ENCODE measurements around the gene CACNA1F. TPM values are rescaled to one million over a fixed set of nuclear protein-coding genes. Genes with fewer than 3 reads are reported as not detected.

The CACNA1F gene
- total RNA-seq, 2 experiments from 2014 or later = 0.11 to 0.18 TPM

- no peaks in the 10 kb centered on the region for H3K9me3 Mint-ChIP-seq (ENCODE audit: insufficient read depth)
- H3K27ac Mint-ChIP-seq = peak overlapping the region; percentile 99
Observed at GRCh38 chrX:49269010-49269766, 36.0 kb upstream of the CACNA1F start.

DNA sequence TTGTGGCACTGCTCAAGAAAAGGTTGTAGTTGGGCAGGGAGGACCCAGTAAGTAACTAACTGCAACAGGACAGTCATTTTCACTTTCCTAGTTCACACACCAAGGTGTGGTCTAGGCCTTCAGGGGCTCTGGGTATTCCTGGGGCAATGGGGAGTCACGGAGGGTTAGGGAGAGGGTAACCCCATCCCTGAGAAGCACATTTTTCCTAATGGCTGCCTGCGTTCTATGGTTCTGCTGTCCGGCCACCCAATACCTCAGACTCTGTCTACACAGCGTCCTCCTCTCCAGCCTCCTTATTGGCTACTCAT lies 35.5 kb upstream of the CACNA1F start:
- no peaks in the 10 kb centered on the region for H3K9me3 Mint-ChIP-seq (ENCODE audit: insufficient read depth)
- ChIA-PET CTCF (interaction anchor here (0.9 to 2.5 kb wide), 3 partner anchors 41 to 113 kb away, joined by 3 to 11 read pairs (median 3); no protein-coding TSS in a partner anchor), POLR2A (interaction anchor here (0.7 to 1.6 kb wide), 5 partner anchors 9 to 33 kb away, joined by 3 to 10 read pairs (median 7); partner anchors contain the start of gene CCDC22)
- H3K36me3 Mint-ChIP-seq (ENCODE audit: low read depth) = peaks cover 12% of the 10 kb centered on the region
- no peaks in the 10 kb centered on the region for H3K27me3 Mint-ChIP-seq (ENCODE audit: low read depth)
- ATAC-seq = no peak
- peak overlapping the region; percentile 82 for H3K4me3 Mint-ChIP-seq
- peaks cover 56% of the 10 kb centered on the region for H3K4me1 Mint-ChIP-seq (ENCODE audit: low read depth)
- H3K27ac Mint-ChIP-seq = peak overlapping the region; percentile 99
- DNase-seq = no peak

More at GRCh38 chrX:49269010-49269766, 36.0 kb upstream of the CACNA1F start:
- ChIA-PET CTCF (interaction anchor here (0.9 to 2.5 kb wide), 3 partner anchors 40 to 113 kb away, joined by 3 to 11 read pairs (median 3); no protein-coding TSS in a partner anchor), POLR2A (interaction anchor here (0.7 to 1.6 kb wide), 5 partner anchors 10 to 34 kb away, joined by 3 to 10 read pairs (median 7); partner anchors contain the start of gene CCDC22)
- H3K36me3 Mint-ChIP-seq (ENCODE audit: low read depth) = peaks cover 12% of the 10 kb centered on the region
- H3K4me3 Mint-ChIP-seq = peak overlapping the region; percentile 82
- H3K4me1 Mint-ChIP-seq (ENCODE audit: low read depth) = peaks cover 56% of the 10 kb centered on the region
- no peaks in the 10 kb centered on the region for H3K27me3 Mint-ChIP-seq (ENCODE audit: low read depth)
- DNase-seq (peak; percentile 96), ATAC-seq (peak; percentile 86)

DNA sequence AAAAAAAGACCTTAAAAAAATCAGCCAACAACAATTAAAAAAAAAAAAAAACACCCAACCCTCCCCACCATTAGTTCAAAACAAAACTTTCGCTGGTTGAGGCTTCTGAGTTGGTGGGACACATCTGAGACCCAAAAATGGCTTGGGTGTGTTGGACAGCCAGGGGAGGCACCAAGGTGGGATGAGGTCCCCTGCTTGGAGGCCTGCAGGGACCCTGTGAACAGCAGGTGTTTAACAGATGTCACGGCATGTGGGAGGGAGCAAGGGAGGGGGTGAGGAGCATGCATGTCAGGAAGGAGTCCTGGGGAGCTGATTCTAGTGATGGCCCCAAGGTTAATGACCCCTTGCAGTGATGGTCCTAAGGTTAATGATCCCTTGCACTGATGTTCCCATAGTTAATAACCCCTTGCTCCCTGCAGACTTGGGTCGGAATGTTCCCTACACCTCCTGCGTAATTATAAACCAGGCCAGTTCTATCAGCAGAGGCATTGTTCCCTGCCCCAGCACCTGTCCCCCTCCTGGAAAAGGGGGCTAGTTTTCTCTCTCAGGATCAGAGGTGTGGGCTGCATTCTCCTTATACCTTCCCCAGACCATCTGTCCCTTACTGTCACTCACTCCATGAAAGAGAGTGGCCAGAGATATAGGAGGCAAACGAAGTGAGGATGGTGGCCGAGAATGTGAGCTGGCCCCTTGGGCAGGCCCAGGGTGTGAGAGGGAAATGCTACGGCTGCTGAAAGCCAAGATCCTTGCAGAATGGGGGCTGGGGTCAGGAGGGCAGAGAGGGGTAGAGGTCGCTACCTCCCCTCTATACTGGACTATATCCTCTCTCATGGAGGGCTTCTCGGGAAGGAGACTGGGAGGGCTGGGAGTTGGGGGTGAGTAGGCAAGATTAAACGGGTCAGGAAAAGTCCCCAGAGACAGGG lies 33.6 kb upstream of the CACNA1F start:
- CTCF ChIA-PET = interaction anchor here (2.5 kb wide), 1 partner anchor 74 kb away, joined by 11 read pairs; no protein-coding TSS in a partner anchor
- Mint-ChIP-seq H3K27me3 (ENCODE audit: low read depth) (no peaks in the 10 kb centered on the region), H3K9me3 (ENCODE audit: insufficient read depth) (no peaks in the 10 kb centered on the region), H3K36me3 (ENCODE audit: low read depth) (peaks cover 13% of the 10 kb centered on the region), H3K4me1 (ENCODE audit: low read depth) (peaks cover 51% of the 10 kb centered on the region), H3K27ac (peak overlapping the region; percentile 39), H3K4me3 (no peak overlapping the region)
- POLR2A ChIA-PET = interaction anchor here (1.2 kb wide), 1 partner anchor 76 kb away, joined by 6 read pairs; no protein-coding TSS in a partner anchor
- DNase-seq = no peak
- no peak for ATAC-seq

DNA sequence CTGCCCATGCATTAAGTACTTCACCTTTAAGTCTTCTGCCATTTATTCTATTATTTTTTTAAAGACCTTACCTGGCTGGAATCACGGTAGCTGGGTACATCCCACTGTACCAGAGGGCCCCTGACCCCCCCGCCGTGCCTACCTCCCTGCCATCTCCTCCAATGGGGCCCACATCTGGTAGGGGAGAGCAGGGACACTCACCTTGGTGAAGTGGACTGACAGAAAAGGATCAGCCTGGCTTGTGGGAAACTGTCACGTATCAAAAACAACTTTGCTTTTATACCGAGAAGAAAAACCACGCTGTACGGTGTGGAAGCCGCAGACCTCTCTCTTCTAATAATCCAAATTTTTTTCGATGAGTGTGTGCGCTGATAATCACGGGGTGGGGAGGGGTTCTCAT lies 31.3 kb upstream of the CACNA1F start, which contains the start of gene FOXP3:
FOXP3 (minus strand) TSS at position 251 of the 400 bp plus-strand sequence. CDS start 6,205 bp downstream, outside the sequence.
- ChIA-PET CTCF (no interaction called here), POLR2A (interaction anchor here (0.6 kb wide), 1 partner anchor 8 kb away, joined by 3 read pairs; no protein-coding TSS in a partner anchor)
- DNase-seq (no peak), ATAC-seq (no peak)
- H3K27me3 Mint-ChIP-seq (ENCODE audit: low read depth) = no peaks in the 10 kb centered on the region
- no peaks in the 10 kb centered on the region for H3K9me3 Mint-ChIP-seq (ENCODE audit: insufficient read depth)
- H3K27ac Mint-ChIP-seq = peak within 1 kb of the TSS; percentile 68
- H3K4me3 Mint-ChIP-seq = peak within 1 kb of the TSS; percentile 73
- H3K4me1 Mint-ChIP-seq (ENCODE audit: low read depth) = peaks cover 47% of the 10 kb centered on the region
- H3K36me3 Mint-ChIP-seq (ENCODE audit: low read depth) = peaks cover 3% of the 10 kb centered on the region

DNA sequence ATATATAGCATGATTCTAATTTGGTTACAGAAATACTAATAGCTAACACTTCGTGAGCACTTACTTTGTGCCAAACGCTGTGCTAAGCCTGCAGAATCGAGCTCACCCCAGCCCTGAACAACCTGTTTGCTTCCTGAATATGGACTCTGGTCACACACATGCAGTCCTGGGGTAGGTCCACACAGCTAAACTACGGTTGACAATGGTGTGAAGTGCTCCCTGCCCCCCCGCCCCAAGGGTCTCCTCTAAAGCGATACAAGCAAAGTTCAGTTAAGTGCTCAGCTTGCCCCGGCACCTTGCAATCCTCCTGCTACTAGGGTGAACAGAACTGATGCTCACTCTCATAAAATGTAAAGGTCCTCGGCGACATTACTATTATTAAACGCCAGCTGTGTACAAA lies 30.5 kb upstream of the CACNA1F start:
- no peaks in the 10 kb centered on the region for H3K9me3 Mint-ChIP-seq (ENCODE audit: insufficient read depth)
- peaks cover 52% of the 10 kb centered on the region for H3K4me1 Mint-ChIP-seq (ENCODE audit: low read depth)
- ChIA-PET CTCF (interaction anchor here (1.2 kb wide), 1 partner anchor 73 kb away, joined by 3 read pairs; no protein-coding TSS in a partner anchor), POLR2A (interaction anchor here (0.6 to 1.0 kb wide), 4 partner anchors 9 to 90 kb away, joined by 3 to 4 read pairs (median 3); no protein-coding TSS in a partner anchor)
- ATAC-seq (no peak), DNase-seq (no peak)
- H3K27ac Mint-ChIP-seq = peak overlapping the region; percentile 61
- H3K27me3 Mint-ChIP-seq (ENCODE audit: low read depth) = no peaks in the 10 kb centered on the region
- peak overlapping the region; percentile 73 for H3K4me3 Mint-ChIP-seq
- H3K36me3 Mint-ChIP-seq (ENCODE audit: low read depth) = peaks cover 6% of the 10 kb centered on the region

- Mint-ChIP-seq H3K4me3 (peak overlapping the region; percentile 73), H3K27ac (no peak overlapping the region), H3K27me3 (ENCODE audit: low read depth) (no peaks in the 10 kb centered on the region), H3K9me3 (ENCODE audit: insufficient read depth) (no peaks in the 10 kb centered on the region), H3K36me3 (ENCODE audit: low read depth) (peaks cover 6% of the 10 kb centered on the region), H3K4me1 (ENCODE audit: low read depth) (peaks cover 51% of the 10 kb centered on the region)
- ChIA-PET POLR2A (interaction anchor here (1.0 kb wide), 1 partner anchor 11 kb away, joined by 4 read pairs; no protein-coding TSS in a partner anchor), CTCF (interaction anchor here (1.2 kb wide), 1 partner anchor 72 kb away, joined by 3 read pairs; no protein-coding TSS in a partner anchor)
- DNase-seq (no peak), ATAC-seq (no peak)
Observed at GRCh38 chrX:49262603-49263002, 29.5 kb upstream of the CACNA1F start.

DNA sequence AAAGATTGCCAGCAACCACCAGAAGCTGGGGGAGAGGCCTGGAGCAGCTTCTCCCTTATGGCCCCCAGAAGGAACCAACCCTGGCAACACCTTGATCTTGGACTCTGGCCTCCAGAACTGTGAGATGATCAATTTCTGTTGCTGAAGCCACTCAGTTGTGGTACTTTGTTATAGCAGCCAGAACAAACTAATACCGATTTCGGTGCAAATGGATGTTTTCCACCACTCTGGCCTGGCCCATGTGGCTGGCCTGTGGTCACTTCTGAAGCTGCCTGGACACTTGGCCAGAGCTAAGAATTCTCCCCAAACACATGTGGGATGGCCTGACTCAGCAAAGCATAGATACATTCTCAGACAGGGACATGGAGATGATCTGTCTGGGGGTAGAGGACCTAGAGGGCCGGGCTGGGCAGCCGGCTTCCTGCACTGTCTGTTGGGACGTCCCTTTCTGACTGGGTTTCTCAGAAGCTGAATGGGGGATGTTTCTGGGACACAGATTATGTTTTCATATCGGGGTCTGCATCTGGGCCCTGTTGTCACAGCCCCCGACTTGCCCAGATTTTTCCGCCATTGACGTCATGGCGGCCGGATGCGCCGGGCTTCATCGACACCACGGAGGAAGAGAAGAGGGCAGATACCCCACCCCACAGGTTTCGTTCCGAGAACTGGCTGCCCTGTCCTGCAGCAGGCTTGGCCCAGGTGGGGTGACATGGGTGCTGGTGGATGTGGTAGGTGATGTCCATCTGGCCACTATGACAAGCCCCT lies 27.3 kb upstream of the CACNA1F start:
- Mint-ChIP-seq H3K27me3 (ENCODE audit: low read depth) (no peaks in the 10 kb centered on the region), H3K9me3 (ENCODE audit: insufficient read depth) (no peaks in the 10 kb centered on the region), H3K36me3 (ENCODE audit: low read depth) (peaks cover 6% of the 10 kb centered on the region), H3K4me3 (no peak overlapping the region), H3K27ac (no peak overlapping the region), H3K4me1 (ENCODE audit: low read depth) (peaks cover 50% of the 10 kb centered on the region)
- no peak for DNase-seq
- ChIA-PET CTCF (no interaction called here), POLR2A (interaction anchor here (1.7 kb wide), 1 partner anchor 8 kb away, joined by 10 read pairs; no protein-coding TSS in a partner anchor)
- ATAC-seq = no peak

DNA sequence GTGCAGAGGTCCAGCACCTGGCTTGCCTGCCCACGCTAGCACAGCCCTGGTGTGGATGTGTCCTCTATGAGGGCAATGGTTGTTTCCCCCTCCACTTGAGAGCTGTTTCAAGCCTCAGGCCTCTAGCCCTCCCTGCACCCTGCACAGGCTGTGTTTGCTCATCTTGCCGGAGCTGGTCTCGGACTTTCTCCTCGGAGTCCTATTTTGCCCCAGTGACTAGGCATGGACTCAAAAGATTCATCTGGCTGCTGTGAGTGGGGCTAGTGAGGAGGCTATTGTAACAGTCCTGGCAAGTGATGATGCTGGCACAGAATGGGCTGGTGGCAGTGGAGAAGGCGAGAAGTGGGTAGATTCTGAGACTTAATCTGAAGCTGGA lies 25.6 kb upstream of the CACNA1F start:
- Mint-ChIP-seq H3K4me3 (no peak overlapping the region), H3K27me3 (ENCODE audit: low read depth) (no peaks in the 10 kb centered on the region), H3K36me3 (ENCODE audit: low read depth) (peaks cover 6% of the 10 kb centered on the region), H3K9me3 (ENCODE audit: insufficient read depth) (no peaks in the 10 kb centered on the region), H3K4me1 (ENCODE audit: low read depth) (peaks cover 36% of the 10 kb centered on the region), H3K27ac (peak overlapping the region; percentile 50)
- CTCF ChIA-PET = no interaction called here
- DNase-seq (no peak), ATAC-seq (no peak)
- POLR2A ChIA-PET = interaction anchor here (0.6 to 1.7 kb wide), 2 partner anchors 10 to 14 kb away, joined by 3 to 10 read pairs; no protein-coding TSS in a partner anchor

DNA sequence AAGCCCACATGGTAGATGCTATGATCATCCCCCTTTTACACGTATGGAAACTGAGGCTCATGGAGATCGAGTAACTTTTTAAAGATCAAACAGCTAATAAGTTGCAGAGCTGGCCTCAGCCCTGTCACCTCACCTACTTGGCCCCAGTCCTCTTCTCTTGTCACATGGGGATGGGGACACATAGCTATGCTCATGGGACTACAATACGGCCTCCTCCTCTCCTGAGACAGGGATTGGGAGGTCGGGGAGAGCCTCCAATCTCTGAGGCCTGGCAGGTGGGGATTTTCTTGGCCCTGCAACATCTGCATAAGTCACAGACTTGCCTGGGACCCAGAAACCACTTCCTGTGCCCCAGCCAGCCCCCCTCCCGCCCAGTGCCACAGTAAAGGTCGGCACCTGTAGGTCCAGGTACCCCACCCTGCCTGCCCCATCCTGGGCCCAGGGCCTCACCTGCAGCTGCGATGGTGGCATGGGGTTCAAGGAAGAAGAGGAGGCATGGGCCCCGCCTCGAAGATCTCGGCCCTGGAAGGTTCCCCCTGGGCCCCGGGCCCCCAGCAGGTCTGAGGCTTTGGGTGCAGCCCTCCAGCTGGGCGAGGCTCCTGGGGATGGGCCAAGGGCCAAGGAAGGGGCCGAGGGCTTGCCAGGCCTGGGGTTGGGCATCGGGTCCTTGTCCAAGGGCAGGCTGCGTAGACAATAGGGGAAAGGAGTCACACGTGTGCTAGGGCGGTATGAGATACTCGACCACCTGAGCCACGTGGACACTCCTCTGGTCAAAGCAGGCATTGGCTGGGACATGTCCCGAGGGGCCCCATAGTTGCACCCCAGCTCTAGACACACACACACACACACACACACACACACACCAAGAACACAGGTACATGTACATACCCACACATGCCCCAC lies 25.0 kb upstream of the CACNA1F start:
- ATAC-seq (peak; percentile 43), DNase-seq (no peak)
- Mint-ChIP-seq H3K4me1 (ENCODE audit: low read depth) (peaks cover 35% of the 10 kb centered on the region), H3K36me3 (ENCODE audit: low read depth) (peaks cover 6% of the 10 kb centered on the region), H3K27me3 (ENCODE audit: low read depth) (no peaks in the 10 kb centered on the region), H3K4me3 (no peak overlapping the region), H3K27ac (peak overlapping the region; percentile 39), H3K9me3 (ENCODE audit: insufficient read depth) (no peaks in the 10 kb centered on the region)
- POLR2A ChIA-PET = interaction anchor here (1.7 to 1.9 kb wide), 2 partner anchors 10 to 11 kb away, joined by 7 to 10 read pairs; no protein-coding TSS in a partner anchor
- CTCF ChIA-PET = no interaction called here
